Measurements from ENCODE around the gene ANKH. TPM values are rescaled to one million over a fixed set of nuclear protein-coding genes. Genes with fewer than 3 reads are reported as not detected.
A peak's percentile ranks its signal among the peaks of the same experiment; 100 is the strongest.

ANKH gene
- total RNA-seq, 2 donors from 2014 or later: 76.5 to 106 TPM

- H3K4me1 ChIP-seq (replicated peaks): peaks cover 11% of the 10 kb centered on the region
- TF ChIP-seq CTCF (IDR thresholded peaks at IDR 0.05) (no peak), POLR2A (IDR thresholded peaks at IDR 0.05) (no peak), POLR2AphosphoS5 (IDR thresholded peaks at IDR 0.05) (no peak)
- H3K27ac ChIP-seq: peak overlapping the region in 1 of 2 donors; percentile 88
- intact Hi-C loops (cut with DNase I): loop anchor here (2.0 to 10.0 kb wide), 2 partner anchors 147 to 459 kb away; no protein-coding TSS in a partner anchor
- 85% methylated on average over 14 of the region's 14 CpGs for WGBS
- H3K4me3 ChIP-seq: no peak overlapping the region
- no peaks in the 10 kb centered on the region for H3K36me3 ChIP-seq
- H3K9me3 ChIP-seq: no peaks in the 10 kb centered on the region
- no peak for DNase-seq (ENCODE audit: low spot score)
- no peaks in the 10 kb centered on the region for H3K27me3 ChIP-seq (replicated peaks; ENCODE audit: insufficient read depth)
Observed at GRCh38 chr5:14726066-14726838, 145.3 kb downstream of the ANKH start.

GRCh38 chr5:14724633-14725032 lies 146.9 kb downstream of the ANKH start:
- H3K4me1 ChIP-seq (replicated peaks): peaks cover 11% of the 10 kb centered on the region
- peak overlapping the region in 1 of 2 donors; percentile 88 for H3K27ac ChIP-seq
- WGBS: 88% methylated on average over 10 of the region's 10 CpGs
- no peaks in the 10 kb centered on the region for H3K27me3 ChIP-seq (replicated peaks; ENCODE audit: insufficient read depth)
- no peak overlapping the region for H3K4me3 ChIP-seq
- H3K9me3 ChIP-seq: no peaks in the 10 kb centered on the region
- DNase-seq (ENCODE audit: low spot score): no peak
- no peak for TF ChIP-seq POLR2AphosphoS5 (IDR thresholded peaks at IDR 0.05)
- no peak for TF ChIP-seq POLR2A (IDR thresholded peaks at IDR 0.05)
- TF ChIP-seq CTCF (IDR thresholded peaks at IDR 0.05): no peak
- H3K36me3 ChIP-seq: no peaks in the 10 kb centered on the region
- intact Hi-C loops (cut with DNase I): loop anchor here (10.0 kb wide), 1 partner anchor 460 kb away; no protein-coding TSS in a partner anchor

GRCh38 chr5:14723701-14724132 lies 147.9 kb downstream of the ANKH start:
- 81% methylated on average over 4 of the region's 4 CpGs for WGBS
- Histone ChIP-seq H3K9me3 (no peaks in the 10 kb centered on the region), H3K4me3 (no peak overlapping the region), H3K36me3 (no peaks in the 10 kb centered on the region), H3K4me1 (replicated peaks) (peaks cover 11% of the 10 kb centered on the region), H3K27me3 (replicated peaks; ENCODE audit: insufficient read depth) (no peaks in the 10 kb centered on the region), H3K27ac (peak overlapping the region in 1 of 2 donors; percentile 88)
- DNase-seq (ENCODE audit: low spot score): no peak
- intact Hi-C loops (cut with DNase I): loop anchor here (10.0 kb wide), 1 partner anchor 461 kb away; no protein-coding TSS in a partner anchor
- TF ChIP-seq CTCF (IDR thresholded peaks at IDR 0.05) (no peak), POLR2AphosphoS5 (IDR thresholded peaks at IDR 0.05) (no peak), POLR2A (IDR thresholded peaks at IDR 0.05) (no peak)

- H3K36me3 ChIP-seq: no peaks in the 10 kb centered on the region
- no peak for DNase-seq (ENCODE audit: low spot score)
- 84% methylated on average over 8 of the region's 8 CpGs for WGBS
- H3K4me1 ChIP-seq (replicated peaks): peaks cover 7% of the 10 kb centered on the region
- H3K4me3 ChIP-seq: no peak overlapping the region
- H3K27ac ChIP-seq: peak overlapping the region; percentile 32 to 88
- H3K27me3 ChIP-seq (replicated peaks; ENCODE audit: insufficient read depth): no peaks in the 10 kb centered on the region
- TF ChIP-seq POLR2AphosphoS5 (IDR thresholded peaks at IDR 0.05) (peak; percentile 12), POLR2A (IDR thresholded peaks at IDR 0.05) (no peak)
- intact Hi-C loops (cut with DNase I): loop anchor here (10.0 kb wide), 1 partner anchor 462 kb away; no protein-coding TSS in a partner anchor
- no peaks in the 10 kb centered on the region for H3K9me3 ChIP-seq
Observed at GRCh38 chr5:14722923-14723322, 148.7 kb downstream of the ANKH start.

- Histone ChIP-seq H3K27me3 (replicated peaks; ENCODE audit: insufficient read depth) (no peaks in the 10 kb centered on the region), H3K27ac (peak overlapping the region; percentile 32 to 88), H3K36me3 (no peaks in the 10 kb centered on the region), H3K4me1 (replicated peaks) (peaks cover 10% of the 10 kb centered on the region), H3K4me3 (no peak overlapping the region), H3K9me3 (no peaks in the 10 kb centered on the region)
- intact Hi-C loops (cut with DNase I): loop anchor here (10.0 kb wide), 1 partner anchor 463 kb away; no protein-coding TSS in a partner anchor
- DNase-seq (ENCODE audit: low spot score): peak; percentile 57
- TF ChIP-seq CTCF (IDR thresholded peaks at IDR 0.05): no peak
- TF ChIP-seq POLR2AphosphoS5 (IDR thresholded peaks at IDR 0.05): peak; percentile 86
- WGBS: 64% methylated on average over 7 of the region's 7 CpGs
Observed at GRCh38 chr5:14721990-14722656, 149.5 kb downstream of the ANKH start.

All from prostate gland (tissue), 2 donors.